AG09319 (cell line): ENCODE data around the gene PDIA3.

Source experiments
- DNase-seq: peaks from one replicate; pipeline ENCODE4 v3.0.0-alpha.2; 2010; ENCODE audit warnings: low read depth; ENCODE audit errors: extremely low read depth
- TF ChIP-seq, protein P1 (sequence below): IDR thresholded peaks from 2 replicates; pipeline ENCODE4 v1.5.1; 2011; ENCODE audit warnings: low read depth, mild to moderate bottlenecking, inconsistent platforms, low read length, moderate library complexity

The PDIA3 gene

DNA sequence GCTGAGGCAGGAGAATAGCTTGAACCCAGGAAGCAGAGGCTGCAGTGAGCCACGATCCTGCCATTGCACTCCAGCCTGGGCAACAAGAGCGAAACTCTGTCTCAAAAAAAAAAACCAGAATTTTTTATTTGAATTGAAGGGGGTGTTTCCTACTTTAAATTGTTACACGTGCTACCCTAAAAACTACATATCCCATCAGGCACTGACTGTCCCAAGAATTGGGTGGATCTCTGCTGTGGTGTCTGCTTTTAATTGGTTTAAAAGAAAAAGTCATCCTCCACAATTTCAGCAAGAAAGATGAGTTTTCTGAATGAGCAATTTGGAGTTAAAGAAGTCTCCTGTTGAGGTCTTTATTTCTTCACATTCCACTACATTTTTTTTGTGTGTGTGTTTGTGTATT lies 2.1 kb downstream of the PDIA3 start:
- TF ChIP-seq, protein P1, sequence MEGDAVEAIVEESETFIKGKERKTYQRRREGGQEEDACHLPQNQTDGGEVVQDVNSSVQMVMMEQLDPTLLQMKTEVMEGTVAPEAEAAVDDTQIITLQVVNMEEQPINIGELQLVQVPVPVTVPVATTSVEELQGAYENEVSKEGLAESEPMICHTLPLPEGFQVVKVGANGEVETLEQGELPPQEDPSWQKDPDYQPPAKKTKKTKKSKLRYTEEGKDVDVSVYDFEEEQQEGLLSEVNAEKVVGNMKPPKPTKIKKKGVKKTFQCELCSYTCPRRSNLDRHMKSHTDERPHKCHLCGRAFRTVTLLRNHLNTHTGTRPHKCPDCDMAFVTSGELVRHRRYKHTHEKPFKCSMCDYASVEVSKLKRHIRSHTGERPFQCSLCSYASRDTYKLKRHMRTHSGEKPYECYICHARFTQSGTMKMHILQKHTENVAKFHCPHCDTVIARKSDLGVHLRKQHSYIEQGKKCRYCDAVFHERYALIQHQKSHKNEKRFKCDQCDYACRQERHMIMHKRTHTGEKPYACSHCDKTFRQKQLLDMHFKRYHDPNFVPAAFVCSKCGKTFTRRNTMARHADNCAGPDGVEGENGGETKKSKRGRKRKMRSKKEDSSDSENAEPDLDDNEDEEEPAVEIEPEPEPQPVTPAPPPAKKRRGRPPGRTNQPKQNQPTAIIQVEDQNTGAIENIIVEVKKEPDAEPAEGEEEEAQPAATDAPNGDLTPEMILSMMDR, result no peak
- no peak for DNase-seq

DNA sequence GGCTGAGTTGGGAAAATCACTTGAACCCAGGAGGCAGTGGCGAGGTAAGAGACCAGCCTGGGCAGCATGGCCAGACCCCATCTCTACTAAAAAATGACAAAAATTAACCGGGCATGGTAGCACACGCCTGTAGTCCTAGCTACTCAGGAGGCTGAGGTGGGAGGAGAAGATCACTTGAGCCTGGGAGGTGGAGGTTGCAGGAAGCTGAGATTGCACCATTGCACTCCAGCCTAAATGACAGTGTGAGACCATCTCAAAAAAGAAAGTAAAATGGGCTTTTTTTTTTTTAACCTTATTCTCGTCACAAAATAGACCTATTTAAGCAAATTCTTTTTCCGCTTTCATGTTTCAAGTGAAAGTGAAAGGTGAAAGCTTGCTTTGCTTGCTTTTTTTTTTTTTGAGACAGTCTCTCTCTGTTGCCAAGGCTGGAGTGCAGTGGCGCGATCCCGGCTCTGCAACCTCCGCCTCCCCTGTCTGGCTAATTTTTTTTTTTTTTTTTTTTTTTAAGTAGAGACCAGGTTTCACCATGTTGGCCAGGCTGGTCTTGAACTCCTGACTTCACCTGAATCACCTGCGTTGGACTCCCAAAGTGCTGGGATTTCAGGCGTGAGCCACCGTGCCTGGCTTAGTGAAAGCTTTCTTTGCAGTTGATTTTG lies 3.6 kb downstream of the PDIA3 start:
- no peak for DNase-seq
- TF ChIP-seq, protein P1, result no peak

DNA sequence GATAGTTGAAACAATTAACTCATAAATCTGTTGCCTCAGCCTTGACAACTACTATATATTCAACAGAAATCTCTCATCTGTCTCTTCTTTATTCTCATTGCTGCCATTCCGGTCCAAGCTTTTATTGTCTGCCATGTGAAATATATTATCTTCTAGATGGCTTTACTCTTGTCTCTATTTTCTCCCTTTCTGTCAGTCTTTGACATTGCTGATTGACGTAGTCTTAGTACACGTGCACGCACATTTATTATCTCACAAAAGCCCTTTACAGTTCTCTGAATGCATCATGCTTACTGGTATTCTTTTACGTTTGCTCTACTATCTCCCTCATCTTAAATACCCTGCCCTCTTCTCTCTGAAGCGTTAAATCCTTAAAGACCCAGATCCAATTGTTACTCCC lies 5.6 kb downstream of the PDIA3 start:
- no peak for DNase-seq
- TF ChIP-seq, protein P1, result no peak

DNA sequence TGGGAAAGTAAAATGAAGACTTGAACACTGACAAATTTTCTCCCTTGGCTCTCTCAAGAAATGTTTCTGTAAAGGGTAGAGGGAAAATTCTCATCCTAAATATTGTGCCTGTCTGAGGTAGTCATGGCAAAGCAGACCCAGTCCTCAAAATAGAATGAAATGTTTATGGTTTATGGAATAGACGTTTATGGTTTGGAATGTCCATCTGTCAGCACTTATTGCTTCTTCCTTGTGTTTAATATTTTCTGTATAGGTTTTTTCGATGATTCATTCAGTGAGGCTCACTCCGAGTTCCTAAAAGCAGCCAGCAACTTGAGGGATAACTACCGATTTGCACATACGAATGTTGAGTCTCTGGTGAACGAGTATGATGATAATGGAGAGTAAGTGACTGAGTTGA lies 16.6 kb downstream of the PDIA3 start:
- DNase-seq, result no peak
- TF ChIP-seq, protein P1, result no peak

DNA sequence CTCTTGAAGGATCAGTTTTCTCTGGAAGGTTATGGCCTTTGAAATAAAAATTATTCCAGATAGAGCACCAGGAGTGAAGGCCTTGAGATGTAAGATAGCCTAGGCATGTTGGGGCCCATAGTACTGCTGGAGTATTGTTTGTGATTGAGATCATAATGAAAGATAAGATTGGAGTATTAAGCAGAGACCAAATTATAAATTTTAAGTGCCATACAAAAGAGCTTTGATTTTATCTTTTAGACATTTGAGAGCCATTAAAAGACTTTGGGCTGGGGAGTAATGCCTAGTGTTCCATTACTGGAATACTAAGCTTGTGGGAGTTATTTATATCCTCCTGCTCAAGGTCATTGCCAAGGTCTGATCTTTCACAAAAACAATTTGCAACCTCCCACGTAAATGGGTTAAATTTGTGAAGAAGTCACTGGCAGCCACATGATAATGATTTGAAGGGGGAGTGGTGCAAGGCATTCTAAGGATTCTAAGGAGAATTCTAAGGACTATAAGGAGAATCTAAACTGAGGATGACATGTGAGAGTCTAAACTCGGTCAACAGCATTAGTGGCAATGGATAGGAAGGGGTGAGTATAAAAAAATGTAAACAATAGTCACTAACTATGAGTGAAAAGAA lies 17.7 kb downstream of the PDIA3 start:
- TF ChIP-seq, protein P1, result no peak
- no peak for DNase-seq

DNA sequence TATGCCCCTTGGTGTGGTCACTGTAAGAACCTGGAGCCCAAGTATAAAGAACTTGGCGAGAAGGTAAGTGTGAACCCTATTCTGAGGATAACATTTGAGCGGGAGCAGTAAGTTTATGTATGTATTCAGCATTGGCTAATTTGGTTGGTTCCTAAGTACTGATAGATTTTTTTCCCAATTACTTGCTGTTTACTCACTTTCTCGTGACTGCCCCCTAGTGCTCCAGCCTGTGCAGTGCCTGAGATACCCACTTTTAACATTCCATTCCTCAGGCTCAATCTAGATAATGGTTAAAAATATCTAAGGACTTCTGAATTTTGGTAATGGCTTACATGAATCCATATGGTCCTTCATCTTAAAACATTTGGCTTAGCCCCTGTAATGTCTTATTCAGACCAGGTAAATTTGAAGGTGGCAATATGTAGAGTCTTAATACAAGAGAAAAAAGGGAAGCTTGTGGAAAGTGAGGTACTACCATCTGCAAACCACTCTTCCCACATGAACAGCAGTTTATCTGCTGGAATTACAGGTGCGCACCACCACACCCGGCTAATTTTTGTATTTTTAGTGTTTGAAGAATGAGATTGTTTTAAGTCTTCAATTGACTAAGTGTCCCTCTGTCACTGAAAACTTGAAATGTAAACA lies 23.5 kb downstream of the PDIA3 start:
- TF ChIP-seq, protein P1, result peak; percentile 90
- DNase-seq, result no peak

DNA sequence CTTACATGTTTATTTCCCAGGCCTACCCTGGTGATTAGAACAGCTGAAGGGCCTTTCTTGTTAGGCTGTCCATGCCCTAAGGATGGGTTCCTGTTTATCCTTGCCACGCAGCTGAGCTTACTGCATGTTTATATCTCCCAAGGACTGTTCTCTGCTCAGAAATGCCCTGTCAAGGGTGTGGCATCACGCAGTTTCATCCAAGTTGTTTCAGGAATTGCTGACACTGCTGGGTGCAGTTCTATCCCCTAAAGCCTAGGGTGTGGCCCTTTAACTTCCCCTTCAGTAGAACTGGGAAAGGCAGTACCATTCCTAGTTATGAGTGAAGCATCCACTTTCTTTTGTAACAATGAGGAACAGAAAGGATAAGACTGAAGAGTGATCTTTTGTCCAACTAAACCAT lies 25.6 kb downstream of the PDIA3 start:
- TF ChIP-seq, protein P1, result no peak

More for the DNA sequence above, 25.6 kb downstream of the PDIA3 start:
- no peak for DNase-seq
